ENCODE results near the gene SLC25A3.
A peak's percentile ranks its signal among the peaks of the same experiment; 100 is the strongest.
"Not testable (repeated sequence)": the region's sequence is repeated elsewhere in the genome, so short reads cannot be mapped to it uniquely, and the experiment has no call there.

The SLC25A3 gene

GRCh38 chr12:98618952-98619351, 25.5 kb downstream of the SLC25A3 start:
- no peak for FAIRE-seq
- no peak for DNase-seq (ENCODE audit: insufficient read length, low spot score)
- TF ChIP-seq TAF1 (IDR thresholded peaks at IDR 0.05; ENCODE audit: low read depth, low read length) (no peak), SPI1 (IDR thresholded peaks at IDR 0.05; ENCODE audit: low read depth, low read length) (no peak), POU2F2 (IDR thresholded peaks at IDR 0.05; ENCODE audit: low read depth, low read length) (no peak), POLR2AphosphoS5 (IDR thresholded peaks at IDR 0.05; ENCODE audit: low read depth, low read length) (no peak), POLR2A (IDR thresholded peaks at IDR 0.05; ENCODE audit: low read depth, low read length) (no peak), PAX5 (IDR thresholded peaks at IDR 0.05; ENCODE audit: insufficient read depth, low read length, severe bottlenecking) (no peak)

GRCh38 chr12:98635657-98636323, 42.3 kb downstream of the SLC25A3 start:
- peak; percentile 75; the same call in 1 of the 2 replicates for TF ChIP-seq POU2F2 (IDR thresholded peaks at IDR 0.05; ENCODE audit: low read depth, low read length)
- no peak for TF ChIP-seq POLR2A (IDR thresholded peaks at IDR 0.05; ENCODE audit: low read depth, low read length)
- peak; percentile 78 for TF ChIP-seq PAX5 (IDR thresholded peaks at IDR 0.05; ENCODE audit: insufficient read depth, low read length, severe bottlenecking)
- no peak for TF ChIP-seq TAF1 (IDR thresholded peaks at IDR 0.05; ENCODE audit: low read depth, low read length)
- TF ChIP-seq SPI1 (IDR thresholded peaks at IDR 0.05; ENCODE audit: low read depth, low read length) = no peak
- no peak for TF ChIP-seq POLR2AphosphoS5 (IDR thresholded peaks at IDR 0.05; ENCODE audit: low read depth, low read length)
- DNase-seq (ENCODE audit: insufficient read length, low spot score) (peak; percentile 27), FAIRE-seq (peak; percentile 81)

GRCh38 chr12:98637068-98637467, 43.6 kb downstream of the SLC25A3 start:
- TF ChIP-seq PAX5 (IDR thresholded peaks at IDR 0.05; ENCODE audit: insufficient read depth, low read length, severe bottlenecking) = no peak
- TF ChIP-seq POLR2A (IDR thresholded peaks at IDR 0.05; ENCODE audit: low read depth, low read length) = no peak
- TF ChIP-seq TAF1 (IDR thresholded peaks at IDR 0.05; ENCODE audit: low read depth, low read length) = no peak
- no peak for TF ChIP-seq POLR2AphosphoS5 (IDR thresholded peaks at IDR 0.05; ENCODE audit: low read depth, low read length)
- TF ChIP-seq SPI1 (IDR thresholded peaks at IDR 0.05; ENCODE audit: low read depth, low read length) = no peak
- TF ChIP-seq POU2F2 (IDR thresholded peaks at IDR 0.05; ENCODE audit: low read depth, low read length) = no peak
- no peak for FAIRE-seq
- DNase-seq (ENCODE audit: insufficient read length, low spot score) = no peak

- no peak for DNase-seq (ENCODE audit: insufficient read length, low spot score)
- no peak for FAIRE-seq
- no peak for TF ChIP-seq POLR2A (IDR thresholded peaks at IDR 0.05; ENCODE audit: low read depth, low read length)
These were observed 44.5 kb downstream of the SLC25A3 start for GRCh38 chr12:98638009-98638408.

- no peak for FAIRE-seq
- TF ChIP-seq TAF1 (IDR thresholded peaks at IDR 0.05; ENCODE audit: low read depth, low read length) (no peak), POLR2A (IDR thresholded peaks at IDR 0.05; ENCODE audit: low read depth, low read length) (no peak), SPI1 (IDR thresholded peaks at IDR 0.05; ENCODE audit: low read depth, low read length) (no peak), POU2F2 (IDR thresholded peaks at IDR 0.05; ENCODE audit: low read depth, low read length) (no peak), PAX5 (IDR thresholded peaks at IDR 0.05; ENCODE audit: insufficient read depth, low read length, severe bottlenecking) (no peak), POLR2AphosphoS5 (IDR thresholded peaks at IDR 0.05; ENCODE audit: low read depth, low read length) (no peak)
These were observed 46.0 kb downstream of the SLC25A3 start for GRCh38 chr12:98639491-98639890.

GRCh38 chr12:98642801-98643200, 49.3 kb downstream of the SLC25A3 start:
- FAIRE-seq; DNase-seq (ENCODE audit: insufficient read length, low spot score): not testable (repeated sequence)

More at GRCh38 chr12:98639491-98639890, 46.0 kb downstream of the SLC25A3 start:
- no peak for DNase-seq (ENCODE audit: insufficient read length, low spot score)

- 0 out of 2 replicates have a peak, but pooled peaks have one; percentile 13 for TF ChIP-seq POLR2A (IDR thresholded peaks at IDR 0.05; ENCODE audit: low read depth, low read length)
- TF ChIP-seq PAX5 (IDR thresholded peaks at IDR 0.05; ENCODE audit: insufficient read depth, low read length, severe bottlenecking) = no peak
- peak; percentile 19; the same call in 1 of the 2 replicates for TF ChIP-seq TAF1 (IDR thresholded peaks at IDR 0.05; ENCODE audit: low read depth, low read length)
- DNase-seq (ENCODE audit: insufficient read length, low spot score) = no peak
- no peak for FAIRE-seq
These were observed 50.9 kb downstream of the SLC25A3 start for GRCh38 chr12:98644433-98644711.

- TF ChIP-seq POLR2AphosphoS5 (IDR thresholded peaks at IDR 0.05; ENCODE audit: low read depth, low read length) = peak; percentile 80
- TF ChIP-seq TAF1 (IDR thresholded peaks at IDR 0.05; ENCODE audit: low read depth, low read length) = peak; percentile 52; the same call in 1 of the 2 replicates
- TF ChIP-seq POLR2A (IDR thresholded peaks at IDR 0.05; ENCODE audit: low read depth, low read length) = peak; percentile 80
- TF ChIP-seq POU2F2 (IDR thresholded peaks at IDR 0.05; ENCODE audit: low read depth, low read length) = peak; percentile 97
- TF ChIP-seq PAX5 (IDR thresholded peaks at IDR 0.05; ENCODE audit: insufficient read depth, low read length, severe bottlenecking) = no peak
- no peak for TF ChIP-seq SPI1 (IDR thresholded peaks at IDR 0.05; ENCODE audit: low read depth, low read length)
- peak; percentile 100 for FAIRE-seq
- DNase-seq (ENCODE audit: insufficient read length, low spot score) = peak; percentile 85
These were observed 51.5 kb downstream of the SLC25A3 start, which contains the start of the genes APAF1 and IKBIP for GRCh38 chr12:98644712-98645571. APAF1 (plus strand) TSS chr12:98645290; CDS start chr12:98648360, 3,070 bp downstream. IKBIP (minus strand) TSS chr12:98644788; CDS start chr12:98644701, 87 bp downstream.

GRCh38 chr12:98645572-98646067, 52.1 kb downstream of the SLC25A3 start:
- TF ChIP-seq SPI1 (IDR thresholded peaks at IDR 0.05; ENCODE audit: low read depth, low read length) (0 out of 2 replicates have a peak, but pooled peaks have one; percentile 24), POLR2A (IDR thresholded peaks at IDR 0.05; ENCODE audit: low read depth, low read length) (no peak), POLR2AphosphoS5 (IDR thresholded peaks at IDR 0.05; ENCODE audit: low read depth, low read length) (no peak)
- no peak for FAIRE-seq
- peak; percentile 14 for DNase-seq (ENCODE audit: insufficient read length, low spot score)

Measured in GM12891 (cell line).